Measurements from ENCODE around the gene LILRA5.

- no peak for TF ChIP-seq CTCF (IDR thresholded peaks at IDR 0.05; ENCODE audit: control extremely low read depth in 1 of 3, insufficient read depth in 1 of 3, low read depth in 1 of 3, low read length in 3 of 3)
- no peak for TF ChIP-seq MAFK (IDR thresholded peaks at IDR 0.05; ENCODE audit: low read depth, low read length)
- TF ChIP-seq NRF1 (IDR thresholded peaks at IDR 0.05; ENCODE audit: low read depth, low read length), result no peak
- TF ChIP-seq RXRA (IDR thresholded peaks at IDR 0.05; ENCODE audit: insufficient read depth, low read depth, low read length), result no peak
- no peak for TF ChIP-seq POLR2AphosphoS5 (IDR thresholded peaks at IDR 0.05; ENCODE audit: low read depth, low read length)
- no peak for TF ChIP-seq POLR2A (IDR thresholded peaks at IDR 0.05; ENCODE audit: control extremely low read depth in 1 of 2, low read depth in 2 of 2, low read length in 2 of 2)
- TF ChIP-seq SUZ12 (IDR thresholded peaks at IDR 0.05; ENCODE audit: low read length), result no peak
- no peak for TF ChIP-seq JUND (IDR thresholded peaks at IDR 0.05; ENCODE audit: low read length)
Measured at GRCh38 chr19:54335164-54335563, 22.2 kb upstream of the LILRA5 start.

Data from H1 (cell line).